GM06990 (cell line): Measurements from ENCODE around the gene OCA2.

ENCODE experiments used
- DNase-seq: peaks from one replicate; pipeline ENCODE4 v3.0.0-alpha.2; 2011; ENCODE audit not compliant: insufficient read length; ENCODE audit errors: extremely low read depth
- H3K27me3 ChIP-seq: replicated peaks from 2 replicates; pipeline ENCODE4 v1.6.0; 2011; ENCODE audit warnings: low read length; ENCODE audit not compliant: control insufficient read depth, insufficient read depth
- H3K36me3 ChIP-seq: 2 replicates; pipeline ENCODE4 v1.5.1; 2011; ENCODE audit warnings: low read length; ENCODE audit not compliant: control insufficient read depth, insufficient read depth
- H3K4me3 ChIP-seq: replicated peaks from 2 replicates; pipeline ENCODE4 v1.5.1; 2011; ENCODE audit warnings: low read depth, mild to moderate bottlenecking, control low read depth, low read length
- CTCF ChIP-seq: IDR thresholded peaks from 2 replicates; pipeline ENCODE4 v1.5.1; 2011; ENCODE audit warnings: low read length, control low read depth, mild to moderate bottlenecking, inconsistent platforms; ENCODE audit not compliant: insufficient read depth, poor library complexity, severe bottlenecking

The OCA2 gene

GRCh38 chr15:27804569-27805260 is 294.4 kb downstream of the OCA2 start:
- TF ChIP-seq CTCF = no peak
- Histone ChIP-seq H3K4me3 (no peak overlapping the region), H3K27me3 (no peaks in the 10 kb centered on the region), H3K36me3 (no peaks in the 10 kb centered on the region)
- no peak for DNase-seq

GRCh38 chr15:27798807-27799206 is 300.3 kb downstream of the OCA2 start:
- Histone ChIP-seq H3K4me3 (no peak overlapping the region), H3K27me3 (no peaks in the 10 kb centered on the region), H3K36me3 (no peaks in the 10 kb centered on the region)
- TF ChIP-seq CTCF = no peak
- DNase-seq = no peak

- no peak for DNase-seq
- Histone ChIP-seq H3K27me3 (no peaks in the 10 kb centered on the region), H3K4me3 (no peak overlapping the region), H3K36me3 (no peaks in the 10 kb centered on the region)
- no peak for TF ChIP-seq CTCF
Observed at GRCh38 chr15:27797765-27798164, 301.4 kb downstream of the OCA2 start.

- no peaks in the 10 kb centered on the region for H3K27me3 ChIP-seq
- no peak overlapping the region for H3K4me3 ChIP-seq
- no peak for DNase-seq
- no peak for TF ChIP-seq CTCF
- H3K36me3 ChIP-seq = no peaks in the 10 kb centered on the region
Observed at GRCh38 chr15:27796405-27797320, 302.5 kb downstream of the OCA2 start.

DNA sequence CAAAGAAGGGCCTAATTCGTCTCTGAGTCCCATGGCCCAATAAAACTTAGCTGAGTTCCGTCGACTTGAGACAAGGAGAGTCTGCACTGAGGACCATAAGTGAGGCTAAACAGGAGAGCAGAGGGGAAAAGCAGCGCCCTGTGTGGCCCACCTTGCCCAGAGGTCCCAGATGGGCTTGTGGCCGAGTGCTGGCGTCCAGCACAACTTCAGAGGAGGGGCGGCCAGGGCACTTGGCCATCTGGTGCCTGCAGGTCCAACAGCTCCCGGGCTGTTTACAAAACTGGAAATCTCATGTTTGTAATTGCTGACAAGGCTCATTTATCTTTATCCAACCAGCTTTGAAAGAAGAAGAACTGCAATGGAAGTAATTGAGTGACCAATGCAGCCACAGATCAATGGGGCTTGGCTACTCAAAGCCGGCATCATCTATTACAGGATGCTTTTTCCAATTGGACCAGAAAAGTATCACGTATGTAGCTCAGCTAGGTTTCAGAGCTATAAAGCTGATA is 306.3 kb downstream of the OCA2 start:
- H3K4me3 ChIP-seq = no peak overlapping the region
- DNase-seq = no peak
- no peaks in the 10 kb centered on the region for H3K27me3 ChIP-seq
- H3K36me3 ChIP-seq = no peaks in the 10 kb centered on the region
- no peak for TF ChIP-seq CTCF
